Vein endothelial cell (primary cell): ENCODE results near the gene TP53I3. TPM values are rescaled to one million over a fixed set of nuclear protein-coding genes. Genes with fewer than 3 reads are reported as not detected.

ENCODE experiments used
- small RNA-seq: library from RNA; depleted of rRNA; stranded (forward); fragments of <200 nt; gene quantifications from one replicate; pipeline ENCODE3, GENCODE V24; 2012
- total RNA-seq: library from RNA; depleted of rRNA; stranded (reverse); fragments of >200 nt; gene quantifications from 2 replicates; pipeline ENCODE4 v1.2.3, GENCODE V29; 2012

TP53I3 gene, protein sequence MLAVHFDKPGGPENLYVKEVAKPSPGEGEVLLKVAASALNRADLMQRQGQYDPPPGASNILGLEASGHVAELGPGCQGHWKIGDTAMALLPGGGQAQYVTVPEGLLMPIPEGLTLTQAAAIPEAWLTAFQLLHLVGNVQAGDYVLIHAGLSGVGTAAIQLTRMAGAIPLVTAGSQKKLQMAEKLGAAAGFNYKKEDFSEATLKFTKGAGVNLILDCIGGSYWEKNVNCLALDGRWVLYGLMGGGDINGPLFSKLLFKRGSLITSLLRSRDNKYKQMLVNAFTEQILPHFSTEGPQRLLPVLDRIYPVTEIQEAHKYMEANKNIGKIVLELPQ
- total RNA-seq, result 55.5 and 62.5 TPM in 2 replicates

DNA sequence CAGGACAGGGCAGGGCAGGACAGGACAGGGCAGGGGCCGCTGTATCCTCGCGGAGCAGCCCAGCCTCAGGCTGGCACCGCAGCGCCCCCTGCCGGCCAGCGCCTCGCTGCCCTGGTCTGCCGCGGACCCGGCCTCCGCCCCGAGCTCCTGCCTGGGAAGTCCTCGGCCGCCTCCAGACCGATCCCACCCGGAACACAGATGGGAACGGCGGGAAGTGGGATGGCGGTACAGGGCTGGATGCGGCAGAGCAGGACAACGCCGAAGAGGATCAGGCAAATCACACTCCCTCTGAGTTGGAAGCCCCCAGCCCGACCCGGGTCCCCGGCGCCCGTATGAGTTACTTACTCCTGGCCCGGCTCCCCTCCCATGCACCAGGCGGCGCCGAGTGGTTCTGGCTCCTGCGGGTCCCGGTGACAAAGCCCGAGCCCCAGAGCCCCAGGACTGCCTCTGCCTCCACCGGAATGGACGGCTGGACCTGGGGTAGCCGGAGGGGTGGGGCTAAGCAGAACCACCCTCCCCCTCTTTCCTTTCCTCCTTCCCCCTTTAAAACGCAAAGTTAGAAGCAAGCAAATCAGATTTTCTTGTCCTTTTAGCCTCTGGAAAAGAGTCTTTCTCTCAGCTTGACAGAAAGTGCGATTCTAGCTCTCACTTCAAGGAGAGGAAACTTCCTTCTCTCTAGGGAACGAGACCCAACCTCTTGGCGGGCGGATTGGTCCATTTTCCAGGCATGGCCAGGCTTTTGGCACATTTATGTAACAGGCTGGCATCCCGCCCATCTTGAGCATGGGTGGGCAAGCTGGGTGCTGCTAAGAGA lies at the start of gene TP53I3:
Gene TP53I3 (minus strand): TSS at position 449 of the 814 bp plus-strand sequence. CDS start 508 bp downstream, outside the sequence.

DNA sequence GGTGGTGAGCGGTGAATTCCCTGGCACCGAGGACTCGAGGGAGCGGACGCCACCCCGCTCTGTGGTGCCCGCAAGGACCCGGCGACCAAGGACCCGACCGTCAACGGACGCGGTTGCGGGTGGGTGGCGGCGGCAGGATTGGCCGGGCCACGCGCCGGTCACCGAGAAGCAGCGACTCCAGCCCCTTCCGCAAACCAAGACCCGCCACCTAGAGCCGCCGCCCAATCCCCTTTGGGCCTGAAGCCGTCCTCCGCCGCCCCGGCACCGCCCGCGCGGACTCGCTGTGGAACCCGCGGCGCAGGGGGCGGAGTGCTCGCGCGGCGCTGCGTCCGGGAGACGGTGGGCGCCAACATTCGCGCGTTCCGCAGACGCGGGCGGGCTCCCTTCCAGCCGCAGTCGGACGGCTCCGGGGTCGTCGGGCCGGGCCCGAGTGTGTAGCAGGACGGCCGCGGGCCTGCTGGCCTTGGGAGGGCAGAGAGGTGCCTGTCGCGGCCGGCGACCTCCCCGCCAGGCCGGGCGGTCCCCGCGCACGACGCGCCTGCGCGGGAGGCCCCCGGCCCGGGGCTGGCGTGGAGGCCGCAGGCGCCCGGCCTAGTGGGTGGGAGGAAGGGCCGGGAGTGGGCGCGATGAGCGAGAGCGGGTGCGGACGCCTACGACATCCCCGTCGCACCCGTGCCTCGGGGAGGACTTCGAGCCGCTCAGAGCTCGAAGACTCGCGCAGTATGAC lies 38.7 kb upstream of the TP53I3 start, which contains the start of the genes FAM228B and PFN4:
Gene FAM228B (plus strand): TSS at position 275 of the 727 bp plus-strand sequence. CDS start 893 bp downstream, outside the sequence.
Gene PFN4 (minus strand): TSS at position 140 of the 727 bp plus-strand sequence. CDS start 799 bp downstream, outside the sequence.

DNA sequence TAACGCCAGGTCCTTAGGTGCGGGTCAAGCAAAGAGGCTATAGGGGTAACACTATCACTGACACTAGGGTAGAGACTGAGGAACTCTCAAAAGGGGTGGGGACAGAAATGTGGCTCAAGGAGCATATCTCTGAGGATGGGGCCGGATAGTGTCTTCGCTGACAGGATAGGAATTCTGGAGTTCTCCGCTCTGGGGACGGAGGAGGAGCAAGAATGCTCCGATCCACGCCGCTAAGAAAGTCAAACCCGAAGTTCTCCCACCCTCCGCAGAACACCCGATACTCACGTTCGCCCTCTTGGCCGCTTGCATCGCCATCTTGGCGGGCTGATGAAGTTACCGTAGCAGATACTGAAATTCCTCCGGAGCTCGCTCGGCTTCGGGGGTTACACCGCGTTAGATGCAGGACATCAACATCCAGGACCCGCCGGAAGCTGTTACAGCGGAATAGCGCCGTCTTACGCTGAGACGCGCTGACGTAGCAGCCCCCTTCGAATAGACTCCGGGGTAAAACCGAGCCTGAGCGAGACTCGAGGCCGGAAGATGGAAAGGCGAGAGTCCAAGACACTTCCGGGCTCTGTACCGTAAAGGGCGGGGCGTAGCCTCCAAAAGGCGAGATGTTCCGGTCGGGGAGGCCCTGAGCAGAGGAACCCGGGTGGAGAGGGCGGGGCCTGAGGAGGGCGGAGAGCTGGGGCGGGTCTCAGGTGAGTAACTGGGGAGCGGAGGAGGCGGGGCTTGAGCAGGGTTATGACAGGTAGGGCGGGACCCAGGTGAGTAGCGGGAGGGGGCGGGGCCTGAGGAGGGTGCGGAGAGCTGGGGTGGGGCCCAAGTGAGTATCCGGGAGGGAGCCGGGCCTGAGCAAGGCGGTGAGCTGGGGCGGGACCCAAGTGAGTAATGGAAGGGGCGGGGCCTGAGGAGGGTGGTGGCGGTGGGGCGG lies 8.5 kb downstream of the TP53I3 start, which contains the start of gene SF3B6:
Gene SF3B6 (minus strand): TSS at position 412 of the 934 bp plus-strand sequence. CDS start 97 bp downstream, at position 315.

DNA sequence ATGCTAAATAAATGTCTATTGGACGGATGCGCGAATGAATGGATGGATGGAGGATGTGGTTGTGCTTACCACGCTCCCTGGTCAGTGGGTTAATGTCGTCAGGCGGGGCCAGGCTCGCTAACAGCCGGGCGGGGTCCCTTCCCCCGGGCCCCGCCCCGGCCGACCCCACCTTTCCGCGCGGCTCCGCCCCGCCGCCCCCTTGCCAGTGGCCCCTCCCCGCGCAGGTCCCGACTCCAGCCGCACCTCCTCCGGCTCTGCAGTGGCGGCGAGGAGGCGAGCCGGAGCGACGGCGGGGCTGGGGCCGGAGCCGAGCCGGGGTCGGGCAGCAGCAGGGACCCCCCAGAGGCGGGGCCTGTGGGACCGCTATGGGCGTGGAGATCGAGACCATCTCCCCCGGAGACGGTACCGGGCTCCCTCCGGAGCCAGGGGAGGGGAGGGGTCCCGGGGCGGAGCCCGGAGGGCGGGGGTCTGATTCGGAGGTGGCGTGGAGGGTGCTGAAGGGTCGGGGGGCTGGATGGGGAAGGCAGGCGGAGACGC lies 35.1 kb downstream of the TP53I3 start, which contains the start of gene FKBP1B:
Gene FKBP1B (plus strand): TSS at position 257 of the 537 bp plus-strand sequence. CDS start 109 bp downstream, at position 366.

DNA sequence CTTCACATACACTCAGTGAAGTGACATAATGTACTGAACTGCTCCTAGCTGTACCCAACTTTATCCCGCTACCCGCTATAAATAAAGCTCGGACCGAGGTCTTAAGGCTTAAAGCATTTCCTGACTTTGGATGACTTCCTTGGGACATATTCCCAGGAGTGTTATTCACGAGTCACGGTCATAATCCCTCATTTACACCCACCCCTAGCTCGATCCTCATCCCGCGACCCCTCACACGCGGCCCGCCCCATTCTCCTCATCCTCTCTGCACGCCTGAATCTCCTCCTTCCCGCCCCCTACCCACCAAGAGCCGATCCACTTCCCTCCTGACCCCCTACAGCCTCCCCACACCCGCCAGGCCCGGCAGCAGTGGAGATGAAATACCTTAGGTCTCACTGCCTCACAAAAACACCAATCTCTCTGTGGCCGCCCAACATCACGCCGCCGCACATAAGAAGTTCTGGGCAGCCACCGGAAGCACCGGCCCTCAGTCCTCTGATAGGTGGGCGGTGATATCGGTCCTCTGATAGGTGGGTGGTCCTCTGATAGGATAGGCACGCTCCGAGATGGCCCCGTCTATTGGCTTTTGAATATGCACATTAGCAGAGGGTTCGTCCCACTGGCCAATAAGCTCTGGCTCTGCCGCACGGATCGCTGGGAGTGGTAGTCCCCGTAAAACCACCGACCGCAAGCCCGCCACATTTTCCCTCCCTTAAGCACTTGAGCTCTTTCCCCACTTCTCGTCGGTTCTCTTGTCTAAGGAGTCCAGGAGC lies 37.5 kb downstream of the TP53I3 start, which contains the start of gene WDCP:
Gene WDCP (minus strand): TSS at position 462 of the 773 bp plus-strand sequence. CDS start 7,897 bp downstream, outside the sequence.

Small RNA genes lying within 50 kb of the gene (small RNA-seq; reads per million reads assigned to genes)
- gene RNU6-370P, result not detected

Other genes starting within 250 kb of the TP53I3 start
- 19.6 and 19.8 TPM in 2 replicates for gene ATAD2B, start 157.7 kb downstream of the TP53I3 start, total RNA-seq
- gene UBXN2A, start 144.4 kb downstream of the TP53I3 start, total RNA-seq, result 9.5 and 12.8 TPM in 2 replicates
- gene MFSD2B, start 74.7 kb downstream of the TP53I3 start, total RNA-seq, result 0.19 TPM in 1 of 2 replicates, not detected in the other
- 9.8 and 13.1 TPM in 2 replicates for gene WDCP, start 37.4 kb downstream of the TP53I3 start, total RNA-seq
- gene FKBP1B, start 35.1 kb downstream of the TP53I3 start, total RNA-seq, result 10.1 and 10.2 TPM in 2 replicates
- 112 and 115 TPM in 2 replicates for gene SF3B6, start 8.5 kb downstream of the TP53I3 start, total RNA-seq
- gene PFN4, start 38.5 kb upstream of the TP53I3 start, total RNA-seq, result 0.38 TPM in 1 of 2 replicates, not detected in the other
- 5.2 and 6.5 TPM in 2 replicates for gene FAM228B, start 38.6 kb upstream of the TP53I3 start, total RNA-seq
- 0.10 TPM in 1 of 2 replicates, not detected in the other for gene FAM228A, start 90.2 kb upstream of the TP53I3 start, total RNA-seq